Measurements from ENCODE around the gene CFAP20DC. TPM values are rescaled to one million over a fixed set of nuclear protein-coding genes. Genes with fewer than 3 reads are reported as not detected.

CFAP20DC gene
- polyA plus RNA-seq, 2 of the 4 experiments (the other 2 are of a cell fraction), result 2.5 to 6.0 TPM

- ATAC-seq (no peak), FAIRE-seq (no peak), DNase-seq (ENCODE audit: low read depth in 1 of 2, low spot score in 1 of 2) (no peak)
- TF ChIP-seq FOSL2 (IDR thresholded peaks at IDR 0.05), result no peak
- TF ChIP-seq FOSL2 (CRISPR knock-in tag; IDR thresholded peaks at IDR 0.05), result no peak
- TF ChIP-seq, protein P1, sequence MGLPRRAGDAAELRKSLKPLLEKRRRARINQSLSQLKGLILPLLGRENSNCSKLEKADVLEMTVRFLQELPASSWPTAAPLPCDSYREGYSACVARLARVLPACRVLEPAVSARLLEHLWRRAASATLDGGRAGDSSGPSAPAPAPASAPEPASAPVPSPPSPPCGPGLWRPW (IDR thresholded peaks at IDR 0.05), result no peak
- TF ChIP-seq EP300 (IDR thresholded peaks at IDR 0.05), result no peak
- TF ChIP-seq, protein P2, sequence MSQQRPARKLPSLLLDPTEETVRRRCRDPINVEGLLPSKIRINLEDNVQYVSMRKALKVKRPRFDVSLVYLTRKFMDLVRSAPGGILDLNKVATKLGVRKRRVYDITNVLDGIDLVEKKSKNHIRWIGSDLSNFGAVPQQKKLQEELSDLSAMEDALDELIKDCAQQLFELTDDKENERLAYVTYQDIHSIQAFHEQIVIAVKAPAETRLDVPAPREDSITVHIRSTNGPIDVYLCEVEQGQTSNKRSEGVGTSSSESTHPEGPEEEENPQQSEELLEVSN (IDR thresholded peaks at IDR 0.05; ENCODE audit: borderline replicate concordance, low read depth), result no peak
- no peak for TF ChIP-seq HEYL (CRISPR knock-in tag; IDR thresholded peaks at IDR 0.05)
- TF ChIP-seq CHD2 (IDR thresholded peaks at IDR 0.05; ENCODE audit: low read length, partially characterized antibody), result no peak
- TF ChIP-seq USF2 (IDR thresholded peaks at IDR 0.05), result no peak
- no peak for TF ChIP-seq KDM5A (IDR thresholded peaks at IDR 0.05)
- TF ChIP-seq, protein P3, sequence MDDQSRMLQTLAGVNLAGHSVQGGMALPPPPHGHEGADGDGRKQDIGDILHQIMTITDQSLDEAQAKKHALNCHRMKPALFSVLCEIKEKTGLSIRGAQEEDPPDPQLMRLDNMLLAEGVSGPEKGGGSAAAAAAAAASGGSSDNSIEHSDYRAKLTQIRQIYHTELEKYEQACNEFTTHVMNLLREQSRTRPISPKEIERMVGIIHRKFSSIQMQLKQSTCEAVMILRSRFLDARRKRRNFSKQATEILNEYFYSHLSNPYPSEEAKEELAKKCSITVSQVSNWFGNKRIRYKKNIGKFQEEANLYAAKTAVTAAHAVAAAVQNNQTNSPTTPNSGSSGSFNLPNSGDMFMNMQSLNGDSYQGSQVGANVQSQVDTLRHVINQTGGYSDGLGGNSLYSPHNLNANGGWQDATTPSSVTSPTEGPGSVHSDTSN (IDR thresholded peaks at IDR 0.05), result no peak
- no peak for TF ChIP-seq MAZ (IDR thresholded peaks at IDR 0.05; ENCODE audit: borderline replicate concordance, low read depth, low read length)
- no peak for TF ChIP-seq ESRRA (IDR thresholded peaks at IDR 0.05; ENCODE audit: borderline replicate concordance, low read length)
- no peak overlapping the region for H3K27ac ChIP-seq
- no peak overlapping the region for H3K4me2 ChIP-seq
- POLR2A ChIA-PET, result no interaction called here
- CTCF ChIA-PET, result no interaction called here
- no peaks in the 10 kb centered on the region for H3K4me1 ChIP-seq
- no peak overlapping the region for H3K4me3 ChIP-seq
- peaks cover 5% of the 10 kb centered on the region; the same call in 1 of the 3 replicates for H3K9me3 ChIP-seq
Observed at GRCh38 chr3:58989955-58990354, 59.9 kb downstream of the CFAP20DC start.

GRCh38 chr3:58989163-58989562, 60.7 kb downstream of the CFAP20DC start:
- no peaks in the 10 kb centered on the region for H3K4me1 ChIP-seq
- CTCF ChIA-PET, result no interaction called here
- DNase-seq (ENCODE audit: low read depth in 1 of 2, low spot score in 1 of 2), result no peak
- POLR2A ChIA-PET, result no interaction called here
- H3K4me2 ChIP-seq, result no peak overlapping the region
- FAIRE-seq, result no peak
- no peak for TF ChIP-seq MYC (IDR thresholded peaks at IDR 0.05; ENCODE audit: borderline replicate concordance, low read length)
- no peak for TF ChIP-seq CHD2 (IDR thresholded peaks at IDR 0.05; ENCODE audit: low read length, partially characterized antibody)
- TF ChIP-seq RARB (CRISPR knock-in tag; IDR thresholded peaks at IDR 0.05), result no peak
- TF ChIP-seq RNF2 (IDR thresholded peaks at IDR 0.05; ENCODE audit: borderline replicate concordance, low read depth), result no peak
- TF ChIP-seq JUN (IDR thresholded peaks at IDR 0.05), result no peak
- TF ChIP-seq, protein P4, sequence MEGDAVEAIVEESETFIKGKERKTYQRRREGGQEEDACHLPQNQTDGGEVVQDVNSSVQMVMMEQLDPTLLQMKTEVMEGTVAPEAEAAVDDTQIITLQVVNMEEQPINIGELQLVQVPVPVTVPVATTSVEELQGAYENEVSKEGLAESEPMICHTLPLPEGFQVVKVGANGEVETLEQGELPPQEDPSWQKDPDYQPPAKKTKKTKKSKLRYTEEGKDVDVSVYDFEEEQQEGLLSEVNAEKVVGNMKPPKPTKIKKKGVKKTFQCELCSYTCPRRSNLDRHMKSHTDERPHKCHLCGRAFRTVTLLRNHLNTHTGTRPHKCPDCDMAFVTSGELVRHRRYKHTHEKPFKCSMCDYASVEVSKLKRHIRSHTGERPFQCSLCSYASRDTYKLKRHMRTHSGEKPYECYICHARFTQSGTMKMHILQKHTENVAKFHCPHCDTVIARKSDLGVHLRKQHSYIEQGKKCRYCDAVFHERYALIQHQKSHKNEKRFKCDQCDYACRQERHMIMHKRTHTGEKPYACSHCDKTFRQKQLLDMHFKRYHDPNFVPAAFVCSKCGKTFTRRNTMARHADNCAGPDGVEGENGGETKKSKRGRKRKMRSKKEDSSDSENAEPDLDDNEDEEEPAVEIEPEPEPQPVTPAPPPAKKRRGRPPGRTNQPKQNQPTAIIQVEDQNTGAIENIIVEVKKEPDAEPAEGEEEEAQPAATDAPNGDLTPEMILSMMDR (IDR thresholded peaks at IDR 0.05), result no peak
- TF ChIP-seq TFCP2L1 (CRISPR knock-in tag; IDR thresholded peaks at IDR 0.05), result no peak
- no peak for TF ChIP-seq MAZ (IDR thresholded peaks at IDR 0.05; ENCODE audit: borderline replicate concordance, low read depth, low read length)
- no peak for TF ChIP-seq RAD21 (conservative IDR thresholded peaks at IDR 0.05 in 1 of 2, IDR thresholded peaks at IDR 0.05 in 1 of 2)
- TF ChIP-seq CHD4 (IDR thresholded peaks at IDR 0.05; ENCODE audit: borderline replicate concordance), result no peak
- no peak for TF ChIP-seq POLR2A (IDR thresholded peaks at IDR 0.05; ENCODE audit: low read length)
- no peak for TF ChIP-seq HDAC2 (IDR thresholded peaks at IDR 0.05)
- TF ChIP-seq, protein P1 (IDR thresholded peaks at IDR 0.05), result no peak
- TF ChIP-seq NFE2L2 (conservative IDR thresholded peaks at IDR 0.05; ENCODE audit: low read length), result no peak
- no peak for TF ChIP-seq HOXA7 (CRISPR knock-in tag; IDR thresholded peaks at IDR 0.05)
- TF ChIP-seq, protein P5, sequence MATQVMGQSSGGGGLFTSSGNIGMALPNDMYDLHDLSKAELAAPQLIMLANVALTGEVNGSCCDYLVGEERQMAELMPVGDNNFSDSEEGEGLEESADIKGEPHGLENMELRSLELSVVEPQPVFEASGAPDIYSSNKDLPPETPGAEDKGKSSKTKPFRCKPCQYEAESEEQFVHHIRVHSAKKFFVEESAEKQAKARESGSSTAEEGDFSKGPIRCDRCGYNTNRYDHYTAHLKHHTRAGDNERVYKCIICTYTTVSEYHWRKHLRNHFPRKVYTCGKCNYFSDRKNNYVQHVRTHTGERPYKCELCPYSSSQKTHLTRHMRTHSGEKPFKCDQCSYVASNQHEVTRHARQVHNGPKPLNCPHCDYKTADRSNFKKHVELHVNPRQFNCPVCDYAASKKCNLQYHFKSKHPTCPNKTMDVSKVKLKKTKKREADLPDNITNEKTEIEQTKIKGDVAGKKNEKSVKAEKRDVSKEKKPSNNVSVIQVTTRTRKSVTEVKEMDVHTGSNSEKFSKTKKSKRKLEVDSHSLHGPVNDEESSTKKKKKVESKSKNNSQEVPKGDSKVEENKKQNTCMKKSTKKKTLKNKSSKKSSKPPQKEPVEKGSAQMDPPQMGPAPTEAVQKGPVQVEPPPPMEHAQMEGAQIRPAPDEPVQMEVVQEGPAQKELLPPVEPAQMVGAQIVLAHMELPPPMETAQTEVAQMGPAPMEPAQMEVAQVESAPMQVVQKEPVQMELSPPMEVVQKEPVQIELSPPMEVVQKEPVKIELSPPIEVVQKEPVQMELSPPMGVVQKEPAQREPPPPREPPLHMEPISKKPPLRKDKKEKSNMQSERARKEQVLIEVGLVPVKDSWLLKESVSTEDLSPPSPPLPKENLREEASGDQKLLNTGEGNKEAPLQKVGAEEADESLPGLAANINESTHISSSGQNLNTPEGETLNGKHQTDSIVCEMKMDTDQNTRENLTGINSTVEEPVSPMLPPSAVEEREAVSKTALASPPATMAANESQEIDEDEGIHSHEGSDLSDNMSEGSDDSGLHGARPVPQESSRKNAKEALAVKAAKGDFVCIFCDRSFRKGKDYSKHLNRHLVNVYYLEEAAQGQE (IDR thresholded peaks at IDR 0.05), result no peak
- peaks cover 5% of the 10 kb centered on the region; the same call in 1 of the 3 replicates for H3K9me3 ChIP-seq
- ATAC-seq, result no peak
- H3K4me3 ChIP-seq, result no peak overlapping the region
- no peak overlapping the region for H3K27ac ChIP-seq

Measured in A549 (cell line).